ENCODE results near the gene PTPRT. TPM values are rescaled to one million over a fixed set of nuclear protein-coding genes. Genes with fewer than 3 reads are reported as not detected.

PTPRT gene
- total and polyA plus RNA-seq, 2 of the 4 experiments (the other 2 are of a cell fraction): not detected

DNA sequence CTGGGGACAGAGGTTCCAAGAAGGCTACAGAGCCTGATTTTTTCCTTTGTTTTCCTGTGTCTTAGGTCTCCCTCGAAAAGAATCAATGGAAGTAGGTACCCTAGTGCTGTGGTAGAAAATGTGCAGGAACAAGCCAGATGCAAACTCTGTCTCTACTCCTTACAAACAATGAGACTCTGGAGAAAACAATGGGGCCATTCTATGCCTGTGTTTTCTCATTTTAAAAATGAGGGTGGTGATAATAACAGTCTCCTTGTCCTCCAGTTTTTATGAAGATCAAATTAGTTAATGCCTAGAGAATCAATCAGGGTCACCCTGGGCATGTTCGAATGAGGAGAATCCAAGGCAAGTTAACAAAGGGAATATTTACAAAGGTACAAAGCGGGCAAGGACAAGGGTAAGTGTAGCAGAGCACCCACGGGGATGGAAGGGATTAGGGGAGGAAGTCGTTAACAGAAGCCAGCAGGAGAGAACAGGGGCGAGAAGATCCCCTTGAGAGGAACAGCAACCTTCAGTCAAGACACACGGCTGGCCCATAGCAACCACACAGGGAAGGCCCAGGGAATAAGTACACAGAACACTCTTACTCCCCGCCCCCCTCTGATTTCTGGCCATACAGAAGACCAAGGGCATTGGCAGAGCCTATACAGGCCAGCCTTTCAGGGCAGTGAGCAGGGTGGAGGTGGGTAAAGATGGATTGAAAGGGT, 342.8 kb downstream of the PTPRT start:
- dilution Hi-C loops (cut with HindIII; ENCODE audit: low sequenced_read_pairs, unreplicated experiment) (no loop called here), in situ Hi-C loops (cut with MboI; ENCODE audit: low sequenced_read_pairs) (no loop called here)

More for the DNA sequence above, 342.8 kb downstream of the PTPRT start:
- DNase-seq (no peak), ATAC-seq (ENCODE audit: low read depth) (no peak)
- Histone ChIP-seq H2BK5ac (ENCODE audit: low read depth, low read length, poor library complexity, severe bottlenecking) (no peak overlapping the region), H3K27ac (ENCODE audit: insufficient read depth, low read length) (no peak overlapping the region), H3K4me3 (ENCODE audit: insufficient read depth, low read depth, low read length) (no peak overlapping the region), H4K5ac (ENCODE audit: low read depth, low read length) (no peak overlapping the region), H3K9me1 (ENCODE audit: insufficient read depth, low read length) (no peaks in the 10 kb centered on the region), H3K9ac (ENCODE audit: low read depth, low read length) (no peak overlapping the region), H3K56ac (ENCODE audit: extremely low read depth, insufficient read depth, low read length) (no peak overlapping the region), H3K23ac (ENCODE audit: low read depth, low read length) (no peak overlapping the region), H2BK120ac (ENCODE audit: low read depth, low read length) (no peak overlapping the region), H2BK15ac (ENCODE audit: low read depth, low read length) (no peak overlapping the region), H4K91ac (ENCODE audit: insufficient read depth, low read depth, low read length) (no peak overlapping the region), H3K18ac (ENCODE audit: low read depth, low read length) (no peak overlapping the region), H2AK9ac (replicated peaks; ENCODE audit: low read depth, low read length, poor library complexity) (no peak overlapping the region), H3K4me2 (ENCODE audit: low read depth, low read length) (no peak overlapping the region), H3K79me1 (ENCODE audit: low read depth in 1 of 2, low read length in 2 of 2) (no peaks in the 10 kb centered on the region), H2AFZ (replicated peaks; ENCODE audit: low read length, poor library complexity) (no peak overlapping the region), H3K36me3 (ENCODE audit: control insufficient read depth, insufficient read depth, low read length) (no peaks in the 10 kb centered on the region), H3K14ac (replicated peaks; ENCODE audit: low read depth, low read length) (no peak overlapping the region), H2BK20ac (ENCODE audit: low read depth, low read length) (no peak overlapping the region), H3K4ac (ENCODE audit: low read depth, low read length) (no peak overlapping the region), H3K9me3 (ENCODE audit: control insufficient read depth, insufficient read depth, low read length) (peaks cover 22% of the 10 kb centered on the region), H3K4me1 (ENCODE audit: control insufficient read depth, insufficient read depth, low read length) (no peaks in the 10 kb centered on the region), H4K8ac (ENCODE audit: low read depth in 2 of 2, low read length in 2 of 2) (no peak overlapping the region), H3K27me3 (ENCODE audit: control insufficient read depth, insufficient read depth, low read length) (no peaks in the 10 kb centered on the region), H2AK5ac (ENCODE audit: low read depth, low read length) (no peak overlapping the region), H4K20me1 (ENCODE audit: insufficient read depth, low read length) (no peaks in the 10 kb centered on the region)
- TF ChIP-seq MXI1 (IDR thresholded peaks at IDR 0.05; ENCODE audit: borderline replicate concordance, low read depth, low read length) (no peak), RFX5 (IDR thresholded peaks at IDR 0.05; ENCODE audit: low read depth, low read length) (no peak), CEBPB (IDR thresholded peaks at IDR 0.05; ENCODE audit: low read depth, low read length) (no peak), CHD1 (IDR thresholded peaks at IDR 0.05; ENCODE audit: low read depth, low read length) (no peak), SMC3 (IDR thresholded peaks at IDR 0.05; ENCODE audit: low read depth, low read length) (no peak), RCOR1 (IDR thresholded peaks at IDR 0.05; ENCODE audit: insufficient replicate concordance, low read length) (no peak)
- TF ChIP-seq, protein P1, sequence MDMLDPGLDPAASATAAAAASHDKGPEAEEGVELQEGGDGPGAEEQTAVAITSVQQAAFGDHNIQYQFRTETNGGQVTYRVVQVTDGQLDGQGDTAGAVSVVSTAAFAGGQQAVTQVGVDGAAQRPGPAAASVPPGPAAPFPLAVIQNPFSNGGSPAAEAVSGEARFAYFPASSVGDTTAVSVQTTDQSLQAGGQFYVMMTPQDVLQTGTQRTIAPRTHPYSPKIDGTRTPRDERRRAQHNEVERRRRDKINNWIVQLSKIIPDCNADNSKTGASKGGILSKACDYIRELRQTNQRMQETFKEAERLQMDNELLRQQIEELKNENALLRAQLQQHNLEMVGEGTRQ (IDR thresholded peaks at IDR 0.05; ENCODE audit: low read depth, low read length): no peak
- intact Hi-C loops (cut with micrococcal nuclease): no loop called here
- POLR2A ChIA-PET (ENCODE audit: unreplicated experiment): no interaction called here
- BruUV-seq (replicated peaks): no TSS peak
- CTCF ChIA-PET: no interaction called here
- WGBS, 2 experiments (ENCODE audit: extremely low coverage in 2 of 2, insufficient read length in 1 of 2): 19% methylated on average over 2 of the region's 8 CpGs; no CpG with 5 or more reads in 1 of the 2 experiments

Data from IMR-90 (cell line).